Activated T-cell treated with anti-CD3 and anti-CD28 coated beads, Interleukin-2, amount 50 U/mL, for 24 hours (primary cell): ENCODE data around the gene CRABP2.

Experiments used
- DNase-seq: peaks from one replicate; pipeline ENCODE4 v3.0.0-alpha.2; 2020
- H3K27ac Mint-ChIP-seq: 2 replicates; pipeline ENCODE4 v1.8.0; 2020; ENCODE audit warnings: mild to moderate bottlenecking, mixed read lengths
- H3K27me3 Mint-ChIP-seq: 2 replicates; pipeline ENCODE4 v1.8.0; 2020; ENCODE audit warnings: mixed read lengths
- H3K36me3 Mint-ChIP-seq: 2 replicates; pipeline ENCODE4 v1.8.0; 2020; ENCODE audit warnings: low read depth, mixed read lengths
- H3K4me1 Mint-ChIP-seq: 2 replicates; pipeline ENCODE4 v1.8.0; 2020; ENCODE audit warnings: low read depth, mixed read lengths
- H3K4me3 Mint-ChIP-seq: 2 replicates; pipeline ENCODE4 v1.8.0; 2020; ENCODE audit warnings: mild to moderate bottlenecking, moderate library complexity, mixed read lengths
- H3K9me3 Mint-ChIP-seq: 2 replicates; pipeline ENCODE4 v1.8.0; 2020; ENCODE audit warnings: mixed read lengths

Gene CRABP2

DNA sequence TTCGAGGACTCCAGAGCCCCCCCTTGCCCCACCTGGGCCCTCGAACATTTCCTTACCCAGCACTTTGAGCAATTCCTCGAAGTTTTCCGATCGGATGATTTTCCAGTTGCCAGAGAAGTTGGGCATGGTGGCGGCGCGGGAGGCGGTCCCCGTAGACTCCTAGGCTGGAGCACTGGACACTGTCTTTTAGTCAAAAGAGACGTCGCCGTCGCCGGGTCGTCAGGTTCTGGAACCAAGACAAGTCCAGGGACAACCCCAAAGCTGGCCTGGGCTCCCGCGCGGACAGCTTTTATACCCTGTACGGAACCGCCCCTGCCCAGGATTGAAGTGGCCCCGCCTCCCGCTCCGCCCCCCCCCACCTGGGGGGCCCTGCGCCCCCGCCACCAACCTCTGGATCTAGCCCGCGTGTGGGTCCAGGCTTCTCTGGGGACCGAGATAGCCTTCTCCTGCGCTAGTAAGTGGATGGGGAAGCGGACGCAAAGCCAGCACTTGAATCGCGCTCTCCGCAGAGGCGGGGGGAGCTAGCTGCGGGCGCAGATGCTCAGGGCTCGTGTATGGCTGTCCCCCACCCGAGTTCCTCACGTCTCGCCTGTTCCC, at the start of gene CRABP2:
Gene CRABP2, minus strand, starts transcription at position 263 of the 597 bp plus-strand sequence. Its CDS starts 137 bp downstream, at position 126.
- no peaks in the 10 kb centered on the region for H3K9me3 Mint-ChIP-seq
- DNase-seq, result no peak
- peaks cover 34% of the 10 kb centered on the region for H3K4me1 Mint-ChIP-seq
- H3K27me3 Mint-ChIP-seq, result peaks cover 41% of the 10 kb centered on the region
- H3K27ac Mint-ChIP-seq, result peak within 1 kb of the TSS; percentile 61
- H3K4me3 Mint-ChIP-seq, result peak within 1 kb of the TSS; percentile 70
- H3K36me3 Mint-ChIP-seq, result no peaks in the 10 kb centered on the region

DNA sequence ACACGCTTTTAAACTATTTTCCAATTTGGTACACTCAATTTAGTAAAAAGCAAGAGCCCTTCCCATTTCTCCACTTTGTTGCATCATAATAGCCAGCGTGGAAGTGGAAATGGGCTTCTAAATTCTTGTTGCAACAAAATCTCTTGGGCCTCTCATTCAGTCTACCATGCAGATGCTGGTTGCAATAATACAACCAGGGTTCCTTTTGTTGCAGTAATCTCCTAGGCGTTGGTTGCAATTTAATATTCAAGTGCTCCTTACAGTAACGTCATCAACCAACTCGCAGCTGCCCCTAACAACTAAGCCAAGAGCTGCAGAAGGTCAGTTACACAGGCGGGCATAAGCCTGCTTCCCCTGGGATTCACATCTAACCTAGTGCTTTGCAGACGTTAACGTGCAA, 48.8 kb upstream of the CRABP2 start:
- H3K36me3 Mint-ChIP-seq, result peaks cover 25% of the 10 kb centered on the region

DNA sequence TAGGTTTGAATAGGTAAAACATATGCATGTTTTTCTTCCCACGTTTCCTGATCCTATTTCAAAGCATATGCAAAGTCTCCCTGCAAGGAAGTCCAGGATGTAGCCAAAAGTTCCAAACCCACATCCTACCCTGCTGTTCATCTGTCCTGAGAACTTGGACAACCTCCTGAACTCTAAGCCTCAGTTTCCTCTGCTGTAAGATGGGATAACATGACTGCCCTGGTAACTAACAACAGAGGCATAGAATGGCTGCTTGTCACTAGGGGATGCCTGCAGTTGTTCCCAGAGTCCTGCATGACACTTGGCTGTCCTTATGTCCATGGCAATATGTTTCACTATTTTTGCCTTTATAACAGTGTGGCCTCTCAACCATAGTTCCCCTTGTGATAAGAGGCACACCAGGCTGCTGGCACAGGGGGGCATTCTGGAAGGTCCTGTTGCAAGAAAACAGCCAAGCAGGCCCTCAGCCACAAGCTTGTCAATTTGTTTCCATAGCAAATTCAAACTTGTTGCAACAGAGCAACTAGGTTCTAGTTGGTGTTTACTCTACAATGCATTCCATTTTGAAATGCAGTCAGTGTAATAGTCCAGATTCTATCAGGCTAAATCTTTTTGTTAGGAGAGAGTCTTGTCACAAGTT, 47.6 kb upstream of the CRABP2 start:
- Mint-ChIP-seq H3K9me3 (no peaks in the 10 kb centered on the region), H3K4me1 (peaks cover 34% of the 10 kb centered on the region), H3K27ac (peak overlapping the region; percentile 74), H3K4me3 (peak overlapping the region; percentile 95), H3K36me3 (peaks cover 37% of the 10 kb centered on the region), H3K27me3 (no peaks in the 10 kb centered on the region)
- DNase-seq, result no peak

More for the DNA sequence above, 48.8 kb upstream of the CRABP2 start:
- H3K4me1 Mint-ChIP-seq, result peaks cover 22% of the 10 kb centered on the region
- no peaks in the 10 kb centered on the region for H3K27me3 Mint-ChIP-seq
- no peak overlapping the region for H3K27ac Mint-ChIP-seq
- no peaks in the 10 kb centered on the region for H3K9me3 Mint-ChIP-seq
- no peak overlapping the region for H3K4me3 Mint-ChIP-seq
- DNase-seq, result no peak

DNA sequence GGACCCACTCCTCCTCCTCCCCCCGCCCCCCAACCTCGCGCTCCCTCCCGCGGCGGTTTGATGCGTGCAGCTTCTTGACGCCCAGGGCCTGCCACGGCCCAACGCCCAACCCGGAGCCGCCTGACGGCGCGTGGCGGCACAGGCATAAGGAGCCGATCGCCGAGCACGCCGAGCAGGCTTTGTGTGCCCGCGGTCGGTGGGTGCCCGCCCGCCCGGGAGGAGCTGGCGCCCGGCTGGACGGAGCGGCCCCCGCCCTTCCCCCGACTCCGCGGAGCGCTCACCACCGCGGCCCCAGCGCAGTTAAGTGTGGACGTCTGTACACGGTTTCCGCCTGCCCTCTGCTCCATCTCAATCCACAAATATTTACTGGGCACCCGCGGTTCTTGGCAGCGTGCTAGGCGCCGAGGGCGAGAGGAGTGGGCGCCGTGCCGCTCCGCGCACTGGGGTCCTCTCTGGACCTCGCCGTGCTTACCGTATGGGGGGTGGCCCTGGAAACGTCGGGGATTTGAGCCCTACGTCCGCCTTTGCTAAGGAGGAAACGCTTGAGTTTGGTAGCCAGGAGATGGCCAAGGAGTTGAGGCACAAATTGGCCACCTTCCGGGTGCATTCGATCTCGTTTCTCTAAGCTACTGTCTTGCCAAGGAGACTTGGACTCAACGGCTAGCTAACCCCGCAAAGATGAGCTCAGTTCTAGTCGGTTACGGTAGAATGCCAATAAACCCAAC, 46.5 kb upstream of the CRABP2 start:
- peak; percentile 97 for DNase-seq
- Mint-ChIP-seq H3K27me3 (no peaks in the 10 kb centered on the region), H3K27ac (peak overlapping the region; percentile 96), H3K36me3 (peaks cover 45% of the 10 kb centered on the region), H3K4me3 (peak overlapping the region; percentile 95), H3K9me3 (no peaks in the 10 kb centered on the region), H3K4me1 (peaks cover 43% of the 10 kb centered on the region)

DNA sequence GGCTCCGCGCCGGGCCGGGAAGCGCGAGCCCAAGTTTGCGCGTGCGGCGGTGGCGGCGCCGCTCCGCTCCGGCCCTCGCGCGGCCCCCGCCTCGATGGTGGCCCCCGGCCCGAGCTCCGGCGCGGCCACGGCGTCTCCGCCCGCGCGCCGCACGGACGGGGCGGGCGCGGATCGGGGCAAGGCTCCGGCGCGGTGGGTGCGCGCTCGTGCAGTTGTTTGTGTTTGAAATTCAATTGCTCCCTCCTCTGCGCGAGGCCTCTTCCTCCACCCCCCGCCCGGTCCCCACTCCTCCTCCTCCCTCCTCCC, 46.0 kb upstream of the CRABP2 start, which contains the start of gene HDGF:
Gene HDGF, minus strand, starts transcription at position 225 of the 306 bp plus-strand sequence. CDS start 246 bp downstream, outside the sequence.
- H3K27ac Mint-ChIP-seq, result peak within 1 kb of the TSS; percentile 96

DNA sequence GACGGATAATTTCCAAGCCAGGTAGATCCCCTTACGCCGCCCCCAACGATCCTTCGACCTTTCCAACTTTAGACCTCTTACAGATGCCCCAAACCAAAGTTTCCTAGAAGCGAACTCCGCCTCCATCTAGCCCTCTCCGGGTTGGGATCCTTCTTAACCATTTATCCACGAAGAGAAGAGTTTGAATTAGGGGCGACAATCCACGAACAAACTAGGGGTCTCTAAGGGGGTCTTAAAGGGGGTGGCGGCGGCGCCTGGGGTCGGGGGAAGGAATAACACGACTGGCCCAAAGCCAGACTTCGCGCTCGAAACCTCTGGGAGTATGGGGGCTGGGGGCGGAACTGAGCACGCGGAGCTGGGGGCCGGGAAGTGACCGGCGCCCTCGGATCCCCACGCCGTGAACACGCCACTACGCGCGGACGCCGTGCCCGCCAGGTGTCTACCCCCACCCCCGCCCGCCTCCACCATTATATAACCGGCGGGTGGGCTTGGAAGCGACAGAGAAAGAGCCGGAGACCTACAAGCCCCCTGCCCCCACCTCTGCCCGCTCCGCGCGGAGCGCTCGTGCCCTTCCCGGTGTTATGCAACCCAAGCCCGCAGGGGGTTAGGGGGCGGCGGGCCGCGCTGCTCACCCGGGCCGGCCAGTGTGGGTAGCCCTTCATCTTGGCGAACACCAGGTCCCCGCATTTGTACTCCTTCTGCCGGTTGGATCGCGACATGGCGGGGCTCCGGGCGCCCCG, 45.5 kb upstream of the CRABP2 start:
- Mint-ChIP-seq H3K9me3 (no peaks in the 10 kb centered on the region), H3K4me1 (peaks cover 53% of the 10 kb centered on the region), H3K4me3 (peak overlapping the region; percentile 95), H3K27ac (peak overlapping the region; percentile 96), H3K27me3 (no peaks in the 10 kb centered on the region), H3K36me3 (peaks cover 54% of the 10 kb centered on the region)
- DNase-seq, result peak; percentile 72

More for the DNA sequence above, 46.0 kb upstream of the CRABP2 start, which contains the start of gene HDGF:
- peak within 1 kb of the TSS; percentile 95 for H3K4me3 Mint-ChIP-seq
- DNase-seq, result no peak
- H3K4me1 Mint-ChIP-seq, result peaks cover 48% of the 10 kb centered on the region
- H3K27me3 Mint-ChIP-seq, result no peaks in the 10 kb centered on the region
- no peaks in the 10 kb centered on the region for H3K9me3 Mint-ChIP-seq
- peaks cover 49% of the 10 kb centered on the region for H3K36me3 Mint-ChIP-seq

DNA sequence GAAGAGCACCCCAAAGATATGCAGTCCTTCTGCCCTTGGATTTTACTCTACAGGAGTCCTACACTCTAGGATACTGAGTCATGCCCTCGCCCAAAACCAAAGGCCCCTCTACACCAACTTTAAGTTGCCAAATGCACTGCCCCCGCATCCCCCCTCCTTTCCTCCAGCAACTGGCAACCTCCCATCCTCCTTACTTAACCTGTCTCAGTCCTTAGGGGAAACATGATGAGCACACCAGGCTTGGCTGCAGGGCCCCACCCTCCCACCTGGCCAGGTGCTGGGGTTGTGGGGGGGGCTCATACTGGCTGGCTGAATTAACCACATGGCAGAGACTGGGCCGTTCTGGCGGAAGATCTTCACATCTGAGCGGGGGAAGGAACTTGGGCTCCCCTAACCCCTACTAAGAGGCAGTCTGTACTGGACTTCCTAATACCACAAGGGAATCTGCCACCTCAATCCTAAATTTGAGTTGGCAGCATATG, 44.8 kb upstream of the CRABP2 start:
- peak overlapping the region; percentile 96 for H3K27ac Mint-ChIP-seq
- H3K4me1 Mint-ChIP-seq, result peaks cover 57% of the 10 kb centered on the region
- H3K27me3 Mint-ChIP-seq, result no peaks in the 10 kb centered on the region
- no peaks in the 10 kb centered on the region for H3K9me3 Mint-ChIP-seq
- H3K4me3 Mint-ChIP-seq, result peak overlapping the region; percentile 95
- H3K36me3 Mint-ChIP-seq, result peaks cover 60% of the 10 kb centered on the region
- peak; percentile 72 for DNase-seq

DNA sequence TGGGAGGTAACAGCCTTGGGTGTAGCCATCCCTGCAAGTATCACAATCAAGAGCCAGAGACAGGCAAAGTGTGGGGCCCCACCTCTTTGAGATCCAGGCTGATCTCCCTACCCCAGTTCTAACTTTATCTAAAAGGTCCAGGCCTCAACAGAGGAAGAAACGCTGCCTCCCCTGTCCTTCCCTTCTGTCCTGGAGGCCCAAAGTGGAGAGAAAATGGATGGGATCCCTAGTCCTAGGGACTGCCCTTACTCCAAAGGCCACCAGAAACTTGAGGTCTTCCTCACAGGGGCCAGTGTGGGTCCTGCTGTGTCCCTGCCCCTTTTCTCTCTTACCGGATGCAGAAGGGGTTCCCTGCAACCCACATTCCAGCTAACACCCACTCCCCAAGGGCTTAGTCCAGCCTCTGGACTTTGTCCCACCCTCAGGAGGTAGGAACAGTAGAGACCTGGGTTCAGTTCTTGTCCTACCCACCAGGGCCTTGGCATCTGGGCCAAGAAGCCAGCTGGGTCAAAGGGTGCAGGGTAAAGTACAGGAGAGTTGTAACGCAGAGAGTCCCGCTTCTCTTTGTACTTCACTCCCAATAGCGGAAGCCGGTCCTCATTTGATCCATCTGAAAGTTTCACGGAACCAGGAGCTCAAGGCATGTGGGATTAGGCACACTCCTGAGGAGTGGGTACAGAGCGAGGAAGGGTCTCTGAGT, 44.2 kb upstream of the CRABP2 start:
- peak overlapping the region; percentile 96 for H3K27ac Mint-ChIP-seq
- H3K9me3 Mint-ChIP-seq, result no peaks in the 10 kb centered on the region
- H3K4me1 Mint-ChIP-seq, result peaks cover 58% of the 10 kb centered on the region
- peak overlapping the region; percentile 95 for H3K4me3 Mint-ChIP-seq
- H3K36me3 Mint-ChIP-seq, result peaks cover 67% of the 10 kb centered on the region
- no peaks in the 10 kb centered on the region for H3K27me3 Mint-ChIP-seq
- peak; percentile 44 for DNase-seq

DNA sequence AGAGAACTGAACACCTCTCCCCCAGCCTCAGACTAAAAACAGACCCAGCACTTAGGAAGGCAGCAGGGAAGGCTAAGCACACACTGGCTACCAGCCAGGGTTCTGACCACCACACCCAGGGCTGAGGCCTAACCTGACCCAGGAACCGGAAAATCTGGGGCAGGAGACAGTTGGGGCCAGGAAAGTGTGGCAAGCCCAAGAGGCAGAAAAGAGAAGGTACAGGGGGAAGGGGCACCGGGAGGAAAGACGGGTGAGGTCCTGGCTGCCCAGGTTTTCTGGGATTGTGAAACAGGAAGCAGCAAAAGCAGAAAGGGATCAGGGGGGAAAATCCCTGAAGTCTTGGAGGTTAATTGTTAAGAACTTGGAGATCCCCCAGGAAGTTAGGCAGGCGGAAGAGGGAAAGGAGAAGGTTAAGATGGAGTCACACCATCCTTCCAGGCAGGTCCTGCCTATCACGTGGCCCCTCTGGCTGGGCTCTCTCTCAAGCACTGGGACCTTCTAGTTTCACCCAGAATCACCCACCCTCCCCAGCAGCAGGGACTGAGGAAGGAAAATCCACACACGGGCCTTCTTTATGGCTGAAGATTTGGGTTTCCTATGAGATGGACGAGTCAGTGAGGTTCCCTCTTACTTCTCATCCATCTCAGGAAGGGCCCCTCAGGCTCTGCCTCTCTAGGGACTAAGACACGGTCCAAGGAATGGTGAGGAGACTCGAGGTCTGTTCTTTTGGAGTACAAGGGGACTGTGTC, 43.5 kb upstream of the CRABP2 start:
- Mint-ChIP-seq H3K4me1 (peaks cover 60% of the 10 kb centered on the region), H3K4me3 (peak overlapping the region; percentile 95), H3K36me3 (peaks cover 72% of the 10 kb centered on the region), H3K27ac (peak overlapping the region; percentile 96), H3K9me3 (no peaks in the 10 kb centered on the region), H3K27me3 (no peaks in the 10 kb centered on the region)
- DNase-seq, result peak; percentile 42

DNA sequence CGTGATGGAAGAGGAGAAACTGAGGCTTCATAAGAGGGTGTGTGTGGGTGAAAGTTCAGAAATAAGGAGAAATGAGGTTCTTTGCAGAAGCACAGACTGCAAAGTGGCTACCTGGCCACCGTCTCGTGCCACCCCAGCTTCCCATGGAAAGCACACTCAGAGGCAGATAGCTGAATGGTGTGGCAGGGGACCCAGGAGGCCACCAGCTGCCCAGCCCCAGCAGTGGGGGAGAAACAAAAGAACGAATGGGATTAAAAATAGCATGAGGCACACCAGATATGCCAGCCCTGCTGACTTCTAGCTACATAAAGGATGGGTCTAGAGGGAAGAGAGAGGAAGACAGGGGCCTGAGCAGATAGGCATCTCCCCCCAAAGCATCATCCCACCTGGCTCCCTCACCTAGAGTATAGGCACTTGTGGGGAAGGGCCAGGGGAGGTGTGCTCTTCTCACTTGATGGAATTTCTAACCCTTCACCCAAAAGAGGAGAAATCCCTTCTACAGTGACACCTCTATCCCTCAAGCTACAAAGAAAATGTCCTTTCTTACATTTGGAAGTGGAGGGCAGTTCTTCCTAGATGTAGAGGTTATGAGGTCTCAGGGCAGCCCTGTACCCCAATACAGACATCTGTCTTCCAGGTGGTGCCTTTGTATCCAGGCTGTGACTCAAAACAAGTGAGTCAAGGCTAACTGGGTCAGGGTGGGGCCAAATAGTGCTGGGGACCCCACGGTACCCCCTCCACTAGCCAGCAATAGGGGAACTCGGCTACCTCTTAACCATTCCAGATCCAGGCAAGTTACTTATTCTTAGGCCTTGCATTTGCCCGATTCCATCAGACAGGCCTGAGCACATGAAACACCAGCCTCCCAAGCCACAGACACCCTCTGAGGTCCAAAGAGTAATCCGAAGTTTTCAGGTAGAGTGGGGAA, 42.6 kb upstream of the CRABP2 start:
- no peak for DNase-seq

DNA sequence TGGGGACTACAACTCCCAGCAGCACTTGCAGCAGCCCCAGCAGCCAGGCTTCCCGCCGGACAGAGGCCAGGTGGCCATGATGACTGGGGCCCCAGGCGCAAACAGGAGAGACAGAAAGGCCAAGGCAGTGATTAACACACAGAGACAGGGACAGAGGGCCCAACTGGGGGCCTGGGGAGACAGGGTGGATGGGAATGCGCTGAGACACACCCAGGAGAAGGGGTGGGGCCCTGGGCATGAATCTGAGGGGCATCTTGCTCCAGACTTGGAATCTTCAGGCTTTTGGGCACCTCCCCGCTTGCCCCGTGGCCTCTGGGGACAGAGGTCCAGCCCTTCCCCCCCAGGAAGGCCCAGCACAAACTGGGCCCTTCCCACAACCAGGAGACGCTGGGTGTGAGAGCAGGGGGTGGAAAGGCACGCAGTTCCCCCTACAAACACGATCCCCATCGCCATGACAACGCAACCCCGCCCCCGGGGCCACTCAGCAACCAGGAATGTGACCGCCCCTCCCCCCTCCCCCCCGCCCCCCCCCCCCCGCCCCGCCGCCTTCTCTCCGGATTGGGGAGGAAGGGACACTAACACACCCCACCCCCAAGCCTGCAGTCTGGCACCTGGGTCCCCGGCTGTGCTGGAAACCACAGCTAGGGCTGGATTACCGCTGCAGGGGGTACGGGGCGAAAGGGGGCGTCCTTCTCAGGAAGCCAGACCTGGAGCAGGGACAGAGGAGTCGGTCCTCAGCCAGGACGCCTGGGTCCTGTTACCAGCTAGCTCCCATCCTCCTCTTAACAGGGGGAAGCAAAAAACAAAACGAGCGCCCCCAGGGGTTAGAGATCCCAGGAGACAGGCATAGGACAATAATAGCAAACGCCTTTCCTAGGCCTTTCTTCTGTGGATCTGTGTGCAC, 41.6 kb upstream of the CRABP2 start:
- peaks cover 85% of the 10 kb centered on the region for H3K36me3 Mint-ChIP-seq
- no peaks in the 10 kb centered on the region for H3K9me3 Mint-ChIP-seq

More for the DNA sequence above, 42.6 kb upstream of the CRABP2 start:
- no peaks in the 10 kb centered on the region for H3K27me3 Mint-ChIP-seq
- H3K9me3 Mint-ChIP-seq, result no peaks in the 10 kb centered on the region
- peaks cover 79% of the 10 kb centered on the region for H3K36me3 Mint-ChIP-seq
- peak overlapping the region; percentile 96 for H3K27ac Mint-ChIP-seq
- peaks cover 61% of the 10 kb centered on the region for H3K4me1 Mint-ChIP-seq
- peak overlapping the region; percentile 95 for H3K4me3 Mint-ChIP-seq

DNA sequence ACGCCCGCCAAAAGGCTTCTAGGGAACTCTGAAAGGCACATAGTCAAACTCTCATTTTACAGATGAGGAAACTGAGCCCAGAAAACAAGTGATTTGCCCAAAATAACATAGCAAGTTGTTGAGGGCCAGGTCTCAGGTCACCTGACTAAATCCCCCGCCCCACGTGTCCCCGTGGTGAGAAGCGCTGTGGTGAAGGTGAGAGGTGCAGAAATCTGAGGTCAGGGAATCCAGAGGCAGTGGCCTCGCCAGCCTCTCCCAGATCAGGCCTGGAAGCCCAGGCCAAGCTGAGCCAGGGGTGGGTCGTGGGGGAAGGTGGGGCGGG, 41.0 kb upstream of the CRABP2 start:
- Mint-ChIP-seq H3K27me3 (no peaks in the 10 kb centered on the region), H3K4me1 (peaks cover 69% of the 10 kb centered on the region), H3K27ac (peak overlapping the region; percentile 95), H3K36me3 (peaks cover 90% of the 10 kb centered on the region), H3K9me3 (no peaks in the 10 kb centered on the region), H3K4me3 (peak overlapping the region; percentile 95)
- DNase-seq, result no peak

More for the DNA sequence above, 41.6 kb upstream of the CRABP2 start:
- peak; percentile 69 for DNase-seq
- Mint-ChIP-seq H3K27ac (peak overlapping the region; percentile 96), H3K4me1 (peaks cover 63% of the 10 kb centered on the region), H3K27me3 (no peaks in the 10 kb centered on the region), H3K4me3 (peak overlapping the region; percentile 95)
